ENCODE measurements around the gene VRK3.
"Not testable (repeated sequence)": the region's sequence is repeated elsewhere in the genome, so short reads cannot be mapped to it uniquely, and the experiment has no call there.

The VRK3 gene

GRCh38 chr19:49950590-49950948, 74.6 kb downstream of the VRK3 start:
- no peak overlapping the region for H3K4me3 ChIP-seq (ENCODE audit: low read depth, low read length)
- no peak for TF ChIP-seq CTCF (IDR thresholded peaks at IDR 0.05; ENCODE audit: low read depth, low read length)
- no peak for DNase-seq (ENCODE audit: low read depth, low spot score)
- in situ Hi-C loops (cut with HindIII; ENCODE audit: low sequenced_read_pairs): no loop called here

- in situ Hi-C loops (cut with HindIII; ENCODE audit: low sequenced_read_pairs): no loop called here
- TF ChIP-seq CTCF (IDR thresholded peaks at IDR 0.05; ENCODE audit: low read depth, low read length): no peak
- no peak for DNase-seq (ENCODE audit: low read depth, low spot score)
- H3K4me3 ChIP-seq (ENCODE audit: low read depth, low read length): no peak overlapping the region
Observed at GRCh38 chr19:49949742-49950589, 75.2 kb downstream of the VRK3 start.

GRCh38 chr19:49946415-49946814, 78.8 kb downstream of the VRK3 start:
- TF ChIP-seq CTCF (IDR thresholded peaks at IDR 0.05; ENCODE audit: low read depth, low read length): no peak
- DNase-seq (ENCODE audit: low read depth, low spot score): no peak
- in situ Hi-C loops (cut with HindIII; ENCODE audit: low sequenced_read_pairs): no loop called here
- no peak overlapping the region for H3K4me3 ChIP-seq (ENCODE audit: low read depth, low read length)

- DNase-seq (ENCODE audit: low read depth, low spot score); in situ Hi-C loops (cut with HindIII; ENCODE audit: low sequenced_read_pairs); H3K4me3 ChIP-seq (ENCODE audit: low read depth, low read length): not testable (repeated sequence)
Observed at GRCh38 chr19:49944567-49944966, 80.6 kb downstream of the VRK3 start.

GRCh38 chr19:49940482-49940791, 84.7 kb downstream of the VRK3 start:
- DNase-seq (ENCODE audit: low read depth, low spot score): no peak
- in situ Hi-C loops (cut with HindIII; ENCODE audit: low sequenced_read_pairs): no loop called here
- no peak for TF ChIP-seq CTCF (IDR thresholded peaks at IDR 0.05; ENCODE audit: low read depth, low read length)
- no peak overlapping the region for H3K4me3 ChIP-seq (ENCODE audit: low read depth, low read length)

- no peak overlapping the region for H3K4me3 ChIP-seq (ENCODE audit: low read depth, low read length)
- in situ Hi-C loops (cut with HindIII; ENCODE audit: low sequenced_read_pairs): no loop called here
- no peak for DNase-seq (ENCODE audit: low read depth, low spot score)
- TF ChIP-seq CTCF (IDR thresholded peaks at IDR 0.05; ENCODE audit: low read depth, low read length): no peak
Observed at GRCh38 chr19:49939721-49940481, 85.3 kb downstream of the VRK3 start.

GRCh38 chr19:49938662-49939061, 86.5 kb downstream of the VRK3 start:
- no peak for TF ChIP-seq CTCF (IDR thresholded peaks at IDR 0.05; ENCODE audit: low read depth, low read length)
- H3K4me3 ChIP-seq (ENCODE audit: low read depth, low read length): no peak overlapping the region
- in situ Hi-C loops (cut with HindIII; ENCODE audit: low sequenced_read_pairs): no loop called here
- no peak for DNase-seq (ENCODE audit: low read depth, low spot score)

All from astrocyte of the spinal cord (primary cell).